Fibroblast of the conjunctiva (primary cell): ENCODE data around the gene MIA3.
"Not testable (repeated sequence)": the region's sequence is repeated elsewhere in the genome, so short reads cannot be mapped to it uniquely, and the experiment has no call there.

Experiments used
- DNase-seq: peaks from one replicate; pipeline ENCODE4 v3.0.0-alpha.2; 2010; ENCODE audit warnings: low read depth

Gene MIA3

GRCh38 chr1:222669107-222669506 is 51.2 kb downstream of the MIA3 start:
- not testable (repeated sequence) for DNase-seq

DNA sequence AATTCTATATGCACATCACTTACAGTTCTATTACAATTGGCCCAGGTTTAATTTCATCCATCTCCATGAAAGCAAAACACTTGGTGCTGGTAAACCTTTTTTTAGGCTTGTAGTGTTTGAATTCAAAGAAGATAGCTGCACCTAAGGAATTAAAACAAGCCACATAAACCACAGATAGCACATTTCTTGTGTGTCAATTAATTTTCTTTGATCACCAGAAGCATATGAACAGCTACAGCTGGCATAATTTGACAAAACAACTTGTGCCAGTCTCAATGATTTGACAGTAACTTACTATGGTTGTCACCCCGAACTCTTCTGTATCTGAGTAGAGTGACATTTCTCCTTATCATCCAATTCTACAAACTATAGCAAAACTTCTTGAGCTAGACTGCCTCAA is 52.2 kb downstream of the MIA3 start:
- no peak for DNase-seq

GRCh38 chr1:222680080-222680479 is 62.2 kb downstream of the MIA3 start:
- DNase-seq: no peak

- no peak for DNase-seq
Measured at GRCh38 chr1:222691016-222691415, 73.1 kb downstream of the MIA3 start.

DNA sequence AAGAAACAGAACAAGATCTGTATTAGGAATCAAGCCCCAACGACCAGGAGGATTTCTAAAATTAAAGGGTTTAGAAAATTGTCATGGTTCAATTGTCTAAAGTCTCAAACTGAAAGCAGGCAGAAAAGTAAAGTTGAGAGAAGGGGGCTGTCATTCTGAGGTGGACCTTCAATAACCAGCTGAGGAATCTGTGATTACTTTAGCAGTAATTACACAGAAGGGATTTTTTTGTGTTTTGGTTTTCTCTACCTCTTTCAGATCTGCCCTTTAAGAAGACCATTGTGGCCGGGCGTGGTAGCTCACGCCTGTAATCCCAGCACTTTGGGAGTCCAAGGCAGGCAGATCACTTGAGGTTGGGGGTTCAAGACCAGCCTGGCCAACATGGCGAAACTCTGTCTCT is 77.0 kb downstream of the MIA3 start:
- no peak for DNase-seq

GRCh38 chr1:222696741-222697140 is 78.8 kb downstream of the MIA3 start:
- DNase-seq: no peak

DNA sequence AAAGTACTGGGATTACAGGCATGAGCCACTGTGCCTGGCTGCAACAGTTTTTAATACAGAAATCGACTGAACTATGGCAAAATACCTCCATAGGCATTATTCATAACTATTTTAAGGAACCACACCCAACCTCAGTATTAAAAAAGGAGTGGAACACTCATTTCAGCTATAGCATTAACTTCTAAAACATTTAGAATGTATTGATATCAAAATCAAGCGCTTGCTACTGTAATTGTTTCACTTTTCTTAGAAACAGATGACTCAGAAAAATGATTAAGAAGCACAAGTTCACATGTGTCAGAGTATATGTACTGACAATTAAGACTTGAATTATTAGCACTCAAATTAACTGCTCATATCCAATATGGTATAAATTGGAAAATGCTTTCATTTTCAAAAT is 79.3 kb downstream of the MIA3 start:
- no peak for DNase-seq

DNA sequence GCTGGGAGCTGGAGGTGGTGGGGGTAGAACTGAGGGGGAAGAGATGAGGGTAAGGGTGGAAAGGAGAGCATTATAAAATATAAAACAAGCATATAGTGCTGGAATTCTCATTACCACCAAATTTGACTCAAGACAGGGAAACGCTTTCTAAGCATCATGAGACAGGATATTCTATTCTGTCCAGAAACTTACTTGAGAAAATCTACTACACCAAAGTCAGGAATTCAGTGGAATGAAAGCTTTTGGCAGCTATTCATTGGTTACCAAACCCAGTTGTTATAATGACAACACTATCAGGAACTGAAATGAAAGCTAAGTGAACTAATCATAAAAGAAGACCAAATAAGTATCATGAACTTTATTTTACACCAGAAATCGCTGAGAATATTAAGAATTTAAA is 79.9 kb downstream of the MIA3 start:
- DNase-seq: peak; percentile 14

- DNase-seq: no peak
Measured at GRCh38 chr1:222702210-222702609, 84.3 kb downstream of the MIA3 start.

- no peak for DNase-seq
Measured at GRCh38 chr1:222704260-222704659, 86.4 kb downstream of the MIA3 start.

DNA sequence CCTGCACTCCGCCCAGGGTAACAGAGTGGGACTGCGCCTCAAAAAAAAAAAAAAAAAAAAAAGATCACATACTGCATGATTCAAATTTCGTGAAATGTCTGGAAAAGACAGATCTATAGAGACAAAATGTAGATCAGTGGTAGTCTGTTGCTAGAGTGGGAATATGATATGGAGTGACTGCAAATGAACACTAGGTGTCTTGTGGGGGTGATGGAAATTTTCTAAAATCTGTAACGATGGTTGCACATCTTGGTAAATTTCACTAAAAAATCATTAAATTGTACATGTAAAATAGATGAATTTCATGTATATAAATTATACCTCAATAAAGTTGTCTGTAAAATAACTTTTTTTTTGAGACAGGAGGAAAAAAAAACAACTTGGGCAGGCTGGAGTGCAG is 88.9 kb downstream of the MIA3 start:
- DNase-seq: no peak

GRCh38 chr1:222709700-222710153 is 91.8 kb downstream of the MIA3 start:
- DNase-seq: no peak

DNA sequence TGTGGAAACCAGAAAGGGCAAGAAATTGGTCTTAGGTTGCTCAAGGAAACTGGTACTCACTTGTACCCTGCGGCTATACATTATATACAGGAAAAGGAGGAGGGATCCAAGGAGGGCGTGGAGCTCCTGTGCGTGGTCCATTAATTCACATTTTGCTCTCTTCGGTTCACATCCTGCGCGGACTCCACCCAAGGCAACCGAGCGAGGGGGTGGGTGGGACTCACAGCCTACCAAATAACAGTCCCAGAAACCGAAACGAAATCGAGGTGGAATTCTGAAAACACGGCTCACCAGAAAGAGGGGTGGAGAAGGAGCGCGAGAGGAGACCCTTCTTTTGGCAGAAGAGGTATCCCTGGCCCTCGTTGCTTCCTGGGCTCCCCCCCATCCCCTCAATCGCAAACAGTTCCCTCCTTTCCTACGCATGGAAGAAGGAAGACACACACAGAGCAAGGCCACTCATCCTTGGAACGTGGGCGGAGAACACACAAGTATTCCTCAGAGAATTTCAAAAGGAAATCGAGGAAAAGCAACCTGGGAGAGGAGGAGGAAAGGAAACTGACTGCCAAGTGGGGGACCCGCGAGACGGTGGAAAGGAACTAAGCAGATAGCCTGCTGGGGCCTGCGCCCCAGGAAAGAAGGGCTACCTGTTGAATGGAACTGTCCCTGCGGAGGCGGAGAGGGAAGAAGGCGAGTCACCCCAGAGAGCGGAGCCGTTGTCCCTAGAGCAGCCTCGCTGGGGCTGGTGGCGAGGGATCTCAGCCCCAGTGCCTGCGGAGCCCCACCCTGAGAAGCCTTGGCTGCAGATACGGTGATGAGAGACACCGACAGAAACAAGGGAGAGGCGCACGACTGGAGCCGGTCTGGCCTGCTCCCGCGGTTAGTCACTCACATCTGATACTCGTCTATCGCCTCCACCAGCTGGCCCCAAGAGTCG is 93.7 kb downstream of the MIA3 start:
- DNase-seq: peak; percentile 28

GRCh38 chr1:222712253-222713090 is 94.6 kb downstream of the MIA3 start, which contains the start of the genes AIDA and BROX:
AIDA (minus strand) TSS chr1:222712491; CDS start chr1:222712317, 174 bp downstream.
BROX (plus strand) TSS chr1:222712564; CDS start chr1:222715700, 3,136 bp downstream.
- DNase-seq: peak; percentile 61

DNA sequence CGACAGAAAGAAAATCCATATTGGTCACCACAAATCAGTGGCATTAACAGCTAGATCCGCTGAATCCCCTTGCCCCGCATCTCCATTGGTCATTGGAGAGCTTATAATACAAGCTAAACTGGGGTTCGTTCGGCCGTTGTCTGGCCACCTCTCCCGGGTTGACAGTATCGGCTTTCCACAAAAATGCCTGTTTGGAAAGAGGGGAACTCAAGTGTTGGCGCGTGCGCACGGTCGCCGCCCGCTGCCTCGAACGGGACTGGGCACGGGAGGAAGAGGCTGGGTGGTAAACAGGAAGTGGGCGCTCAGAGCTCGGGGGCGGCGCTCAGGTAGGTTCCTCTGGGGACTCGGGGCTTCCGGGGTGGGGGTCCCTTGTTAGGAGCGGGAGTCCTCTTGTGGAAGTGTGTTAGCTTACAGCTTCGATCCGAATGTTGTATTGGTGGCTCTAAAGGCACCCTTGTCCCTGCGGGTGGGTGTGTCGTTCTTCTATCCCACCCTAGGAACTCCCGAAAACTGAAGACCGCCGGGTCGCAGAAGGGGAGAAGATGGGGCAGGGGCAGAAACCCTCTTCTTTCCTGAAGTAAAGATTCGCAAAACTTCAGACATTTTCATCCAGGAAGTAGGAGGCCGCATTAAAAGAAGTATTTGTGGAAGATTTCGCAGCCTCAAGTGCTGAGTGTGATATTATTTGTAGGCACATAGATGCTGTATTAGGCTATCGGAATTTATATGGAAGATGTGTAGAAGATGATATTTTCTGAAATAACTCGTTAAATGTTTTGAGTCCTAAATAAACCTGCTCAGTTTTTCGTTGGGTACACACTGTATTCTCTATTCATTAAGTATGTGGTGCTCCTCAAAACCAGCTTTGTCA is 95.4 kb downstream of the MIA3 start:
- DNase-seq: peak; percentile 89

- DNase-seq: no peak
Measured at GRCh38 chr1:222716393-222716792, 98.5 kb downstream of the MIA3 start.
